GM18867 (cell line): ENCODE data around the gene EIF1.
A peak's percentile ranks its signal among the peaks of the same experiment; 100 is the strongest.
"Not testable (repeated sequence)": the region's sequence is repeated elsewhere in the genome, so short reads cannot be mapped to it uniquely, and the experiment has no call there.

Experiments used
- ATAC-seq: cut with Tn5 transposase; IDR thresholded peaks from one replicate; pipeline ENCODE4 v1.9.1; 2021; ENCODE audit warnings: mild to moderate bottlenecking, moderate library complexity; ENCODE audit not compliant: unreplicated experiment

Gene EIF1

DNA sequence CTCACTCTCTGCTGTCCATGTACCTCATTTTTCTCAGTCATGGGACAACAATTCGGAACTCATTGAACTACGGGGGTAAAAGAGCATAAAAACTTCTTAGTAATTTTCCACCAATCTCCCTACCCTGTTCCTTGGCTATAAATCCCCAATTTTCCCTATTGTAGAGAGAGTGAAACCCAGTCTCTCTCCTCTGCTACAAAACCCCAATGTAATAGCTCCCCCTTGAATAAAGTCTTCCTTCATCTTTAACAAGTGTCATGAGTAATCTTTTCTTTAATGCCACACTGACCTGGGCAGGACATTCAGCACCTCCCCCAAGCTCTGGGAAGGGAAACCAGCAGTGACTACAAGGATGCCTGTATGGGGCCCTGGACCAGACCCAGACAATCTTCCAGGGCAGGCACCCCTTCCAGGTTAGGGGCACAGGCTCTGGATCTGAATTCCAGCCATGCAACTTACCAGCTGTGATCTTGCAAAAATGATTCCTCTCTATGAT, 10.2 kb upstream of the EIF1 start:
- ATAC-seq = peak; percentile 2

DNA sequence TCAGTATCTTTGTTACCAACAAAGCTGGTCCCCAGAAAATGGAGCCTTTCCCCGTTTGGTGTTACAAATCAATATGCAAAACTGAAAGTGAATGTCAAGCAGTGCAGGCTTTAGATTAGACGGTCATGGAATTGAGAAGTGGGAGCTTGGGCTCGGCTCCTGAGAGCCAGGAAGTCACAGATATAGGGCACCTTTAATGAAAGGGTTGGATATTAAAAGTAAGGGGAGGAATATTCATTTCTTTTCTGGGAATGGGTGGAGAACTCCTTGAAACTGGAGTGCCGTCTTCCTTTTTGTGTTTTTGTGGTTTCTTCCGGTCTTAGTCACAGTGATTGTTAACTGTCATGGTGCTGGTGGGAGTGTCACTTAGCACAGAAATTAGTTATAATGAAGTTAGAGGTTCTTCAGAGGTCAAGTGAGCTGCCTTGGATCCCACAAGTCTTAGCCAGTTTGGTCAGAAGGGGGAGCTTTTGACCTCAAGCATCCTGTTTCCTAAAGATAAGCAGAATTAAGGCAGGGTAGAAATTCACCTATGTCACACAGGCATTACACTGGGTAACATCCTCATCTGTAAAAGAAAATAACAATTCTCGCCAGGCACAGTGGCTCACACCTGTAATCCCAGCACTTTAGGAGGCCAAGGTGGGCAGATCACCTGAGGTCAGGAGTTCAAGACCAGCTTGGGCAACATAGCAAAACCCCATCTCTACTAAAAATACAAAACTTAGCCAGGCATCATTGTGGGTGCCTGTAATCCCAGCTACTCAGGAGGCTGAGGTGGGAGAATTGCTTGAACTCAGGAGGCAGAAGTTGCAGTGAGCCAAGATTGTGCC, 9.6 kb upstream of the EIF1 start:
- ATAC-seq = peak; percentile 69

DNA sequence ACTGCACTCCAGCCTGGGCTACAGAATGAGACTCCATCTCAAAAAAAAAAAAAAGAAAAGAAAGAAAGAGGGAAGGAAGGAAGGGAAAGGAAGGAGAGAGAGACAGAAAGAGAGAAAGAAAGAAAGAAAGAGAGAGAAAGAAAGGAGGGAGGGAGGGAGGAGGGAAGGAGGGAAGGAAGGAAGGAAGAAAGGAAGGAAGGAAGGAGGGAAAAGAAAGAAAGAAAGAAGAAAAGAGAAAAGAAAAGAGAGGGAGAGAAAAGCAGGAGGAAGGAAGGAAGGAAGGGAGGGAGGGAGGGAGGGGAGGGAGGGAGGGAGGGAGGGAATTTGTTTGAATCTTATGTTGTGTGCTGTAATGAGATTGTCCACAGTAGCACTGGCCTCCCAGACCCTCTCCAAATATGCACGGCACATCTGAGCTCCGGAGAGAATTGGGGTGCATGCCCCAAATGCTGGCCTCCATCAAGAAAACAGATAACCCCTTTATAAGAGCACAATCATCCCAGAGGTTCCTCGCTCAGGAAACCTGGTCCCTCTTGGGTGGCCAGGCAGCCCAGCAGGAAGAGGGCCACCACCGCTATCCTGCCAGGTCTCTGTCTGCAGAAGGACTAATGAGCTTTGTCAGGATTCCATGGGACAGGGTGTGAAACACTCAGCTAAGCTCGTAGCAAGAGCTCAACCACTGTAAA, 8.8 kb upstream of the EIF1 start:
- ATAC-seq = no peak

DNA sequence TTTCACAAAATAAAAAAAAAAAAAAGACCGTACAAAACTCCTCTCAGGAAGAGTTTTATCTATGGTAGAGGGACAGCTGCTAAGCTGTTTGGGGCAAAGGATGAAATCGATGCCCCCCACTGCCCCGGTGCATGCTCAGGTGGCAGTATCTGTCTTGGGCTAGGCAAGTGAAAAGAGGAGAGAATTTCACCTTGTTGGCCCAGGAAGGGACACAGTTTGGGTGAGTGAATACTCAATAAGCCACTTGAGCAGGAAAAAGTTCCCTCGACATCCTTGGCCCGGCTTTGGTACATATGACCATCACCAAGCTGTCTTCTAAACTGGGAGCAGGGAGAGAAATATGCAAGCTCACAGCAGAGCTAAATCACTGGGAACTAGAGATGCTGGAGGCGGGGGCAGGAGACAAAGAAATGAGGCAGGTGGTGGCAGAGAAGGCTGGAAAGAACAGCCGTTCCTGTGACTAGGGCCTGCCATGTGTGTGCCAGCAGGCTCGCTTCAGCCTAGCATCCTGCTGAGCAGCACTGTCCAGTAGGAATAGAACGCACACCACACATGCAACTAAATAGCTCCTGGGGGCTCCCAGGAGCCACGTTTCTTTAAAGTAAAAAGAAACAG, 8.2 kb upstream of the EIF1 start:
- ATAC-seq = no peak

GRCh38 chr17:41681776-41682175, 6.9 kb upstream of the EIF1 start:
- no peak for ATAC-seq

DNA sequence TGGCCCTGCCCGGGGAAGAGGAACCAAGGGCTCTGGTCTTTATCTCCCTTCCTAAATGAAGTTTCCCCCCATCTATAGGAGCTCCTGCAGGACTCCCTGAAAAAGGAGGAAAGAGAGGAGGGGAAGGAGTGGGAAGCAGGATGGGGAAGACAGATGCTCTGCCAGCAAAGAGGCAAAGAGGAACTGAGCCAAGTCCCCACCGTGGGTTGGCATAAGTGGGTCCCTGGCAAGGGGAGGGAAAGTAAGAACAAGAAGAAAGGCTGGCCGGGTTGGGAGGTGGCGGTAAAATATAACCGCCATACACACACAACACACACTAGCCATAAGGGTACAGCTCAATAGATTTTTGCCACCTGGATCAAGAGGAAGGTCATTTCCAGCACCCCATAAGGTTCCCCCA, 6.1 kb upstream of the EIF1 start:
- ATAC-seq = no peak

DNA sequence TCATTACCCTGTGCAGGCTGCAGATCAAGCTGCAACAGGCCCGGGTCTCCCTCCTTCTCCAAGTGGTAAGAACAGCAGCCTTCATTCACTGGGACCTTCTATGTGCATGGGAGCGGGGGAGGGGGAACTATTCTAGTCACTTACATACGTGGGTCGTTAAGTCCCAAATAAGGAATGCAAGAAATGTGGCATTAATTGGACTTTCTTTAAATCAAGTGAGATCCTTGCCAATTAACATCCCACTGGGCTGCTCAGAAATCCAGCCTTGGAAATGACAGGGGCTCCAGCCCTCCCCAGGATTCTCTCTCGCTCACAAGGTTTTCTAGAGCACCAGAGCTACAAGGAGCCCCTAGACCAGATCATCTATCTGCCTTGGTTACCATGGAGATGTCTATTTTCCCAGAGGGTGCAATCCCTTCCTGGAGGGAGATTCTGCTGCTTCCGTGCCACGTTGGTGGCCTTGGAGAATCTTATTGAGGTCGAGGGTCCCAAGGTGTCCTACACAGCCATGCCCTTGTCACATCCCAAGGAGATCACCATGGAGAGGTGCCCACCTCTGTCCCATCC, 5.2 kb upstream of the EIF1 start:
- no peak for ATAC-seq

- ATAC-seq = no peak
Observed at GRCh38 chr17:41684035-41684434, 4.7 kb upstream of the EIF1 start.

DNA sequence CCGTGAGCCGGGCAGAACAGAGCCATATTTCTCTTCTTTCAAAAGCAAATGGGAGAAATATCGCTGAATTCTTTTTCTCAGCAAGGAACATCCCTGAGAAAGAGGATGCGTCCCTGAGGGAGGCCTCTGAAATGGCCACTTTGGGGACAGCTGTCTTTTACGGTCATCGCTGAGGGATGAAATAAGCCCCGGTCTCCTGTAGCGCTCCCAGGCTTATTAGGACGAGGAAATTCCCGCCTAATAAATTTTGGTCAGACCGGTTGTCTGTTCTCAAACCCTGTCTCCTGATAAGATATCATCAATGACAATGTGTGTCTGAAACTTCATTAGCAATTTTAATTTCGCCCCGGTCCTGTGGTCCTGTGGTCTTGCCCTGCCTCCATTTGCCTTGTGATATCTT, 2.9 kb upstream of the EIF1 start:
- not testable (repeated sequence) for ATAC-seq

DNA sequence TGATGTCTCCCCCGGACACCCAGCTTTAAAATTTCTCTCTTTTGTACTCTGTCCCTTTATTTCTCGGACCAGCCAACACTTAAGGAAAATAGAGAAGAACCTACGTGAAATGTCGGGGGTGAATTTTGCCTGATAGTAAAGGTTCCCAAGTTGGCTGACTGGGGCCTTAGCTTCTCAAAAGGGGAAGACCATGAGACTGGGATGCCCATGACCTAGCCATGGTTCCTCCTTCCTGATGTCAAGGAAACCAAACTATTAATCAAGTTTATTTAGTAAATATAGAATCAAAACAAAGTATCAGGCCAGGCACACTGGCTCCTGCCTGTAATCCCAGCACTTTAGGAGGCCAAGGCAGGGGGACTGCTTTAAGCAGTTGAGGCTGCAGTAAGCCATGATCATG, 2.4 kb upstream of the EIF1 start:
- no peak for ATAC-seq

- peak; percentile 9 for ATAC-seq
Observed at GRCh38 chr17:41687828-41688640, 651 bp upstream of the EIF1 start.

GRCh38 chr17:41689497-41690299, 1.0 kb downstream of the EIF1 start:
- ATAC-seq = no peak

- ATAC-seq = no peak
Observed at GRCh38 chr17:41690497-41690896, 1.8 kb downstream of the EIF1 start.

GRCh38 chr17:41691031-41691777, 2.5 kb downstream of the EIF1 start:
- ATAC-seq = no peak

DNA sequence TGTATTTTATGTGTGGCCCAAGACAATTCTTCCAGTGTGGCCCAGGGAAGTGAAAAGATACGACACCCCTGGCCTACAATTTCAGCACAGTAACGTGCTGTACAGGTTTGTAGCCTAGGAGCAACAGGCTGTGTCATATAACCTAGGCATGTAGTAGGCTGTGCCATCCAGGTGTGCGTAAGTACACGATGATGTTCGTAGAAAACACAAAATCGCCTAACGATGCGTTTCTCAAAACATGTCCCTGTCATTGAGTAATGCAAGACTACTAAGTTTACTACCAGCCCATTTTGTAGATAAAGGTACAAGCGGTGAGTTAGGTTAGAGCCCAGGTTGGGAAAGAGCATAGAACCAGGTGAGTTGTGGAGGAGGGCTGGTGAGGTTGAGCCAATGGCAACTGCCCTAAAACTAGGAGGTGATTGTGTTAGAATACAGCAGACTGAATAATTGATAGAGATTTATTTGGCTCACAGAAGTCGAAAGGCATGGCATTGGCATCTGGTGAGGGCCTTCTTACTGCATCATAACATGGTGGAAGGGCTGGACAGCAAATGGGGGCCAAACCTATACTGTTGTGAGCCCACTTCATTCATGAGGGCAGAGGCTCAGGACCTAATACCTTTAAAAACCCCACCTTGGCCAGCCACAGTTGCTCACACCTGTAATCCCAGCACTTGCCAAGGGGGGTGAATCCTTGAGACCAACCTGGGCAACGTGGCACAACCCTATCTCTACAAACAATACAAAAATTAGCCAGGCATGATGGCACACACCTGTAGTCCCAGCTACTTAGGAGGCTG, 4.2 kb downstream of the EIF1 start:
- no peak for ATAC-seq

- no peak for ATAC-seq
Observed at GRCh38 chr17:41695134-41695661, 6.5 kb downstream of the EIF1 start.

- ATAC-seq = no peak
Observed at GRCh38 chr17:41695954-41696757, 7.5 kb downstream of the EIF1 start.
